ENCODE data around the gene VTI1A. TPM values are rescaled to one million over a fixed set of nuclear protein-coding genes. Genes with fewer than 3 reads are reported as not detected.

VTI1A gene
- total and polyA plus RNA-seq, 2 of the 13 experiments (the other 11 are each of a cell fraction or from before 2014, with no cell fraction given) = 11.7 to 32.7 TPM

DNA sequence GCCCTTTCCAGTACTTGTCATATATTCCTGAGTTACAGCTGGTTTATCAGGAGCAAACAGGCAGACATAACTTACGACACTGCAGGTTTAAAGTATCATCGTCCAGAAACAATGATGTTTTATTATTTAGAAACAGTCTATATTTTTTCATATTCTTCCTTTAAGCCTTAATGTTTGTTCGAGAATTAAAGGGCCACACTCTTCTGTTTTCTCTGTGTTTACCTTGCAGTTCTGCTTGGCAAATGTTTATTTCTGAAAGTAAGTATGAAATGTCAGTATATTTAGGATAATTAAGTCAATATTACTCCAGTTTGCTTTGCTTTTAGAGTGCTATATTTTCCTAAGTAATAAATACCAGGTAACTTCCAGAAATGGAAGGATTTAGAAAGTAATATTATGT lies 115.1 kb downstream of the VTI1A start:
- H3K4me3 ChIP-seq (replicated peaks in 1 of 3; ENCODE audit: insufficient read depth in 1 of 3, low read depth in 2 of 3, low read length in 3 of 3) = no peak overlapping the region
- no peaks in the 10 kb centered on the region for H3K79me2 ChIP-seq (ENCODE audit: insufficient read depth, low read length)
- no peaks in the 10 kb centered on the region for H3K36me3 ChIP-seq (replicated peaks in 1 of 2; ENCODE audit: control insufficient read depth in 1 of 2, insufficient read depth in 2 of 2, low read length in 2 of 2)
- WGBS (ENCODE audit: low lambda C conversion rate) = 16% methylated on average over 3 of the region's 3 CpGs
- BruUV-seq (replicated peaks) = no TSS peak
- ChIA-PET CTCF (ENCODE audit: low intra/inter-chr PET ratio, low total read pairs) (no interaction called here), POLR2A (no interaction called here)
- peak overlapping the region; percentile 84 for H3K27ac ChIP-seq (ENCODE audit: extremely low read length, insufficient read depth, low read length)
- no peak for ATAC-seq
- peaks cover 54% of the 10 kb centered on the region for H3K4me1 ChIP-seq (ENCODE audit: insufficient read depth, low read length)
- no peak overlapping the region for H3K9ac ChIP-seq (ENCODE audit: insufficient read depth, low read depth, low read length)
- H3K27me3 ChIP-seq (ENCODE audit: control insufficient read depth in 1 of 2, insufficient read depth in 2 of 2, low read length in 2 of 2) = no peaks in the 10 kb centered on the region
- H2AFZ ChIP-seq (ENCODE audit: low read length) = peak overlapping the region; percentile 17
- intact Hi-C loops (cut with micrococcal nuclease; ENCODE audit: unreplicated experiment) = loop anchor here (5.0 to 10.0 kb wide), 4 partner anchors 153 to 513 kb away; no protein-coding TSS in a partner anchor
- DNase-seq (ENCODE audit: low spot score) = peak; percentile 33
- peak overlapping the region; percentile 76 for H3K4me2 ChIP-seq (ENCODE audit: low read depth, low read length)
- H3K9me3 ChIP-seq (ENCODE audit: low read length) = no peaks in the 10 kb centered on the region
- no peak for FAIRE-seq
- in situ Hi-C loops (cut with HindIII; ENCODE audit: extremely low pct_ligation_motif_present, low pct_unique_long_range_greater_than_20kb) = loop anchor here (10.0 to 25.0 kb wide), 3 partner anchors 393 to 823 kb away; partner anchors contain the start of gene TCF7L2
- no peaks in the 10 kb centered on the region for H4K20me1 ChIP-seq (ENCODE audit: insufficient read depth, low read length)
- TF ChIP-seq ATM (IDR thresholded peaks at IDR 0.05; ENCODE audit: borderline replicate concordance) (no peak), NFIC (IDR thresholded peaks at IDR 0.05; ENCODE audit: low read length) (peak; percentile 29; the same call in 1 of the 2 replicates), PAF1 (CRISPR knock-in tag; IDR thresholded peaks at IDR 0.05) (no peak), SIX1 (CRISPR knock-in tag; IDR thresholded peaks at IDR 0.05; ENCODE audit: borderline replicate concordance) (peak; percentile 30; the same call in 1 of the 2 replicates), ETV6 (CRISPR knock-in tag; conservative IDR thresholded peaks at IDR 0.05) (no peak), SOX6 (IDR thresholded peaks at IDR 0.05) (no peak), SOX6 (CRISPR knock-in tag; IDR thresholded peaks at IDR 0.05) (peak; percentile 46; the same call in 1 of the 2 replicates), ETV5 (CRISPR knock-in tag; IDR thresholded peaks at IDR 0.05; ENCODE audit: borderline replicate concordance) (no peak), NCOA2 (CRISPR knock-in tag; IDR thresholded peaks at IDR 0.05) (0 out of 2 replicates have a peak, but pooled peaks have one; percentile 11), EP300 (IDR thresholded peaks at IDR 0.05; ENCODE audit: low read depth in 2 of 2, low read length in 2 of 2) (peak in 1 of 2 experiments; percentile 10; a peak in 1 of 4 replicates), EP300 (CRISPR knock-in tag; IDR thresholded peaks at IDR 0.05; ENCODE audit: borderline replicate concordance) (no peak), RXRB (CRISPR knock-in tag; IDR thresholded peaks at IDR 0.05; ENCODE audit: borderline replicate concordance) (peak; percentile 21; the same call in 1 of the 2 replicates)
- TF ChIP-seq, protein P1, sequence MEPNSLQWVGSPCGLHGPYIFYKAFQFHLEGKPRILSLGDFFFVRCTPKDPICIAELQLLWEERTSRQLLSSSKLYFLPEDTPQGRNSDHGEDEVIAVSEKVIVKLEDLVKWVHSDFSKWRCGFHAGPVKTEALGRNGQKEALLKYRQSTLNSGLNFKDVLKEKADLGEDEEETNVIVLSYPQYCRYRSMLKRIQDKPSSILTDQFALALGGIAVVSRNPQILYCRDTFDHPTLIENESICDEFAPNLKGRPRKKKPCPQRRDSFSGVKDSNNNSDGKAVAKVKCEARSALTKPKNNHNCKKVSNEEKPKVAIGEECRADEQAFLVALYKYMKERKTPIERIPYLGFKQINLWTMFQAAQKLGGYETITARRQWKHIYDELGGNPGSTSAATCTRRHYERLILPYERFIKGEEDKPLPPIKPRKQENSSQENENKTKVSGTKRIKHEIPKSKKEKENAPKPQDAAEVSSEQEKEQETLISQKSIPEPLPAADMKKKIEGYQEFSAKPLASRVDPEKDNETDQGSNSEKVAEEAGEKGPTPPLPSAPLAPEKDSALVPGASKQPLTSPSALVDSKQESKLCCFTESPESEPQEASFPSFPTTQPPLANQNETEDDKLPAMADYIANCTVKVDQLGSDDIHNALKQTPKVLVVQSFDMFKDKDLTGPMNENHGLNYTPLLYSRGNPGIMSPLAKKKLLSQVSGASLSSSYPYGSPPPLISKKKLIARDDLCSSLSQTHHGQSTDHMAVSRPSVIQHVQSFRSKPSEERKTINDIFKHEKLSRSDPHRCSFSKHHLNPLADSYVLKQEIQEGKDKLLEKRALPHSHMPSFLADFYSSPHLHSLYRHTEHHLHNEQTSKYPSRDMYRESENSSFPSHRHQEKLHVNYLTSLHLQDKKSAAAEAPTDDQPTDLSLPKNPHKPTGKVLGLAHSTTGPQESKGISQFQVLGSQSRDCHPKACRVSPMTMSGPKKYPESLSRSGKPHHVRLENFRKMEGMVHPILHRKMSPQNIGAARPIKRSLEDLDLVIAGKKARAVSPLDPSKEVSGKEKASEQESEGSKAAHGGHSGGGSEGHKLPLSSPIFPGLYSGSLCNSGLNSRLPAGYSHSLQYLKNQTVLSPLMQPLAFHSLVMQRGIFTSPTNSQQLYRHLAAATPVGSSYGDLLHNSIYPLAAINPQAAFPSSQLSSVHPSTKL (CRISPR knock-in tag; IDR thresholded peaks at IDR 0.05) = peak; percentile 51
- TF ChIP-seq, protein P2, sequence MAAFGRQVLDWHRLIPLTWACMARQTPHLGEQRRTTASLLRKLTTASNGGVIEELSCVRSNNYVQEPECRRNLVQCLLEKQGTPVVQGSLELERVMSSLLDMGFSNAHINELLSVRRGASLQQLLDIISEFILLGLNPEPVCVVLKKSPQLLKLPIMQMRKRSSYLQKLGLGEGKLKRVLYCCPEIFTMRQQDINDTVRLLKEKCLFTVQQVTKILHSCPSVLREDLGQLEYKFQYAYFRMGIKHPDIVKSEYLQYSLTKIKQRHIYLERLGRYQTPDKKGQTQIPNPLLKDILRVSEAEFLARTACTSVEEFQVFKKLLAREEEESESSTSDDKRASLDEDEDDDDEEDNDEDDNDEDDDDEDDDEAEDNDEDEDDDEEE (CRISPR knock-in tag; IDR thresholded peaks at IDR 0.05) = no peak
- TF ChIP-seq, protein P3, sequence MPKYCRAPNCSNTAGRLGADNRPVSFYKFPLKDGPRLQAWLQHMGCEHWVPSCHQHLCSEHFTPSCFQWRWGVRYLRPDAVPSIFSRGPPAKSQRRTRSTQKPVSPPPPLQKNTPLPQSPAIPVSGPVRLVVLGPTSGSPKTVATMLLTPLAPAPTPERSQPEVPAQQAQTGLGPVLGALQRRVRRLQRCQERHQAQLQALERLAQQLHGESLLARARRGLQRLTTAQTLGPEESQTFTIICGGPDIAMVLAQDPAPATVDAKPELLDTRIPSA (CRISPR knock-in tag; IDR thresholded peaks at IDR 0.05; ENCODE audit: borderline replicate concordance) = no peak
- TF ChIP-seq, protein P4, sequence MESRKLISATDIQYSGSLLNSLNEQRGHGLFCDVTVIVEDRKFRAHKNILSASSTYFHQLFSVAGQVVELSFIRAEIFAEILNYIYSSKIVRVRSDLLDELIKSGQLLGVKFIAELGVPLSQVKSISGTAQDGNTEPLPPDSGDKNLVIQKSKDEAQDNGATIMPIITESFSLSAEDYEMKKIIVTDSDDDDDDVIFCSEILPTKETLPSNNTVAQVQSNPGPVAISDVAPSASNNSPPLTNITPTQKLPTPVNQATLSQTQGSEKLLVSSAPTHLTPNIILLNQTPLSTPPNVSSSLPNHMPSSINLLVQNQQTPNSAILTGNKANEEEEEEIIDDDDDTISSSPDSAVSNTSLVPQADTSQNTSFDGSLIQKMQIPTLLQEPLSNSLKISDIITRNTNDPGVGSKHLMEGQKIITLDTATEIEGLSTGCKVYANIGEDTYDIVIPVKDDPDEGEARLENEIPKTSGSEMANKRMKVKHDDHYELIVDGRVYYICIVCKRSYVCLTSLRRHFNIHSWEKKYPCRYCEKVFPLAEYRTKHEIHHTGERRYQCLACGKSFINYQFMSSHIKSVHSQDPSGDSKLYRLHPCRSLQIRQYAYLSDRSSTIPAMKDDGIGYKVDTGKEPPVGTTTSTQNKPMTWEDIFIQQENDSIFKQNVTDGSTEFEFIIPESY (CRISPR knock-in tag; IDR thresholded peaks at IDR 0.05) = no peak
- TF ChIP-seq, protein P5, sequence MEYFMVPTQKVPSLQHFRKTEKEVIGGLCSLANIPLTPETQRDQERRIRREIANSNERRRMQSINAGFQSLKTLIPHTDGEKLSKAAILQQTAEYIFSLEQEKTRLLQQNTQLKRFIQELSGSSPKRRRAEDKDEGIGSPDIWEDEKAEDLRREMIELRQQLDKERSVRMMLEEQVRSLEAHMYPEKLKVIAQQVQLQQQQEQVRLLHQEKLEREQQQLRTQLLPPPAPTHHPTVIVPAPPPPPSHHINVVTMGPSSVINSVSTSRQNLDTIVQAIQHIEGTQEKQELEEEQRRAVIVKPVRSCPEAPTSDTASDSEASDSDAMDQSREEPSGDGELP (IDR thresholded peaks at IDR 0.05; ENCODE audit: borderline replicate concordance, low read depth) = peak; percentile 25; the same call in 1 of the 2 replicates

Measured in HepG2 (cell line).